ENCODE results near the gene PPIL1.
A peak's percentile ranks its signal among the peaks of the same experiment; 100 is the strongest.
"Not testable (repeated sequence)": the region's sequence is repeated elsewhere in the genome, so short reads cannot be mapped to it uniquely, and the experiment has no call there.

The PPIL1 gene

DNA sequence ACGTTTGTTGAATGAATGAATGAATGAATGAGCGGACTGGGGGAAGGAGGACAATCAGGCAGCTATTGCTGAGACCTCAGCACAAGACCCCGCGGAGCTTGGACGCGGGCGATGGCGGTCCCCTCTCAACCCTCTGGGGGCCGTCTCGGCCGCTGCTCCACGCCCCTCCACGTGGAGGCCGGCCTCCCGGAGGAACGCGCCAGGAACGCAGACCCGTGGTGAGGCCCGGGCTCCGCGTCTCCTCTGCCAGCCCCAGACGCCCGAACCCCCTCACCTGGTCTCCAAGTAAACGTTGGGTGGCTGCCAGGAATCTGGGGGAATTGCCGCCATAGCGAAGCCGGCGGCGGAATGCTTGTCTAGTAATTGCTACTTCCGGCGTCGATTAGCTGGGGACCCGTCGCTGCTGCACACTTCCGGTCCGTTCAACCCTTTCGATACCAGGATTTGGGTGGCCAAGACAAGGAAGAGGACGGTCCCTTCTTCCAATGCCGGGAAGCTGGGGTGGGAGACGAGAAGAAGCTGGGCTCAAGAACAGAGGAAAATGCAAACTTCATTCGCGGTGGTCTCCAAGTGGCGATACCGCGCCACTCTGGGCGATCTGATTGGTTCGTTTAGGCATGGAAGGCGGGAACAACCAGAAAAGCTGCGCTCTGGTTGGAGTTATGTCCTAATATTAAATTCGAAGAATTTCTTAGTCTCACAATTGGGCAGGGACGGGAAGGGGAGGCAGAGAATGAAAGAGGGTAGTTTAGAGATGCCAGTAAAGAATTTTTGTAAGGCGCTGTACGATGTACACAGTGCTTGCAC, at the start of gene PPIL1:
Gene PPIL1 (minus strand): TSS at position 361 of the 807 bp plus-strand sequence. CDS start 31 bp downstream, at position 330.
- peak; percentile 65 for DNase-seq

DNA sequence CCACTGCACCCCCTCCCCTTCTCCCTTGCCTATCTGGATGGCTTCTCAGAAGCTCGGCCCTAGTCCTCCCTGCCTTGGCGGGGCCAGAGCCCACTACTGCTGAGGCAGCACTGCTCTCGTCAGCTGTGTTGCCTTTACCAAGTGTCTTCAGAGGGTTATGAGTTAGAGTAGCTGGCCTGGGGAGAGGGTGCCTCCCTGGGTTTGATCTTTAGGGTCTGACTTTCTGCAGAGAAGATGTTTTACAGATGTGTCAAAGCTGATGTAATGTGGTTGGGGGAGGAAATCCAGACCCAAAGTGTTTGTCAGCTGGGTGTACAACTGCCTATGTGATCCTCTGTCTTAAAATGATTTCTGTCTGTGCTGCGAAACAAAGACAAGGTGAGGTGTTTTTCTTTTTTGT, 49.5 kb upstream of the PPIL1 start:
- no peak for DNase-seq

DNA sequence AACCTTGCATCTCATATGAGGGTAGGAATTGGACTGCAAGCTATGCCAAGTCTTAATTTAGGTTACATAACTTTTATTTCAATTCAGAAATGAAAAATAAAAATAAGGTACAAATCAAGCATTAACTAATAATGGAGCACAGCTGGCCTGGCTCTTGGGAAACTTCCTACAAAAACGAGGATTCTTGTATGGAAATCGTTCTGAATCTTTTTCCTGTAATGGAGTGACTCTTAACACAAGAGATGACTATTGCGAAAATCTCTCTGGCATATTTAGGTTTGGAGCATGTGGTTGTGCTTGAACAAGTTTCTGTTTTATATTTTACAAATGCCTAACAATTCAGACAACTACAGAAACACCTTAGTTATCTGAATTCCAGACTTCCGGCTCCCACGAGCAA, 45.9 kb upstream of the PPIL1 start:
- DNase-seq: no peak

DNA sequence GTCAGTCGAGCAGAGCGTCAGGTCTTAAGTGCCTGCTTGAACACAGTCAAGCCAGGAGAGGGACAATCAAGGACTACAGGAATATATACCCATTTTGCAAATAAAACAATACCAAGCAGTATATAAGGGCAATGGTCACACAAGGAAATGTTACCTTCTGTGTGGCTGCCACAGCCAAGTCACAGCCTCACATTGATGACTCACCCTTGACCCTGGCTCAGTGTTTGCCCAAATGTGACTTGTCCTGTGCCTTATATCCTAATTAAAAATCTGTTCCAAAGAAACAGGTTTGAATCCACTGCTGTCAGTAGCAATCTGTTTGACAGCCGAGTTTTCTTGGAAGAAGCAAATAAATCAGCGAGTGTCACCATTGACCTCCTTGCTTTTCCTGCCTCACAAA, 45.4 kb upstream of the PPIL1 start:
- no peak for DNase-seq

DNA sequence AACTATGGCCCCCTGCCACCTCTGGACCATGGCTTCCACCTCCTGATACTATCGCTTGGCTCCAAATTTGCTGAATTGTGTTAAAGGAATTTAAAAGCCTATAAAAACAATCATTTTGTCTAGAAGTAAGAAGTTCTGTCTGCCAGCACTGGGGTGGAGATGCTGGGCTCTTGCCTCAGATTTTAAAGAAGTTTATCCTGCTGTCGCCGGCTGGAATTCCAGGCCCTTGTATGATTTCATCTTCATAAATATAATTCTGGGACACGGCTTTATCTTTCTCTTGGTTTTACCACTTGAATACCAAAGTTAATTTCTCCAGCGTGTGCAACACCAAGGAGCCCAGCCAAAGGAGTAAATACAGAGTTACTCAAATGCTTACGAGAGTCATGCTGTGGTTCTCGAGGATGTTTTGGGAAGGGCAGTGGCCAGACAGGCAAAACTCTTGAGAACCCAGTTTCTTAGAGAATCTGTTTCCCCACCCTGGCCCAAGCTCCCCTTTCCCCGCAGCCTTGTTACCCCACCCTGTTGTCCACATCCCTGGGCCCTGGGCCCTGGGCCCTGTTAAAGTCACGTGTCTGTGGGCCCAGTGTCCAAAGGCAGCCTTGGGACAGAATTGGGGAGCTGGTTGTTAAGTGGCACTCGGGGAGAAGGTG, 43.1 kb upstream of the PPIL1 start:
- DNase-seq: no peak

DNA sequence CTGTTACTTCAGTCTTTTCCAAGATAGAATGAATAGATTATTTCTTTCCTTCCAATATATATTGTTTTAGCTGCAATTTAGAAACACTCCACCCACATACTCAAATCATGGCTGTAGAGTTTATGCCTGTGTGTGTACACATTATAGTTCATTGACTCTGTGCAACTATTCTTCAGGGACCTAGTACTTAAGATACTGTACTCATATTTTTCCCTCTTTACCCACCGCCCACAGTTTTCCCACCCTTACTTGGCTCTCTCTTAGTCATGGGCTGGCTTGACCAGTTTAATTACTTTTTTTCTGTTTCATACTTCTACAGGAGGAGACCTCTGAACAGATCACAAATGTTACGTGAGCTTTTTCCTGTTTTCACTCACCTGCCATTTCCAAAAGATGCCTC, 41.5 kb upstream of the PPIL1 start:
- no peak for DNase-seq

DNA sequence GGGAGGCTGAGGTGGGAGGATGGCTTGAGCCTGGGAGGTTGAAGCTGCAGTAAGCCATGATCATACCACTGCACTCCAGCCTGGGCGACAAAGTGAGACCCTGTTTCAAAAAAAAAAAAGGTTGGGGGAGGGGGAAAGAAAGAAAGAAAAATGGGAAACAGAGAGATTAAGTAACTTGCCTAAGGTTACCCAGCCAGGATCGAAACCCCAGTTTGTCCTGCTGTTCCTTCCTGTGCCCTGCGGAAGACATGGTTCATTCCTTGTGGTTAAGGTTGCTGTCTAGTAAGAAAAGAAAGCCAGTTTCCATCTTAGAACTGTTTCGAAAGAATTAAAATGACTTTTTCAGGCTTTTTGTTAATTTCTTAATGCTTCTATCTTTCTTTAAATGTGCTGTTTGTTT, 41.0 kb upstream of the PPIL1 start:
- DNase-seq: no peak

DNA sequence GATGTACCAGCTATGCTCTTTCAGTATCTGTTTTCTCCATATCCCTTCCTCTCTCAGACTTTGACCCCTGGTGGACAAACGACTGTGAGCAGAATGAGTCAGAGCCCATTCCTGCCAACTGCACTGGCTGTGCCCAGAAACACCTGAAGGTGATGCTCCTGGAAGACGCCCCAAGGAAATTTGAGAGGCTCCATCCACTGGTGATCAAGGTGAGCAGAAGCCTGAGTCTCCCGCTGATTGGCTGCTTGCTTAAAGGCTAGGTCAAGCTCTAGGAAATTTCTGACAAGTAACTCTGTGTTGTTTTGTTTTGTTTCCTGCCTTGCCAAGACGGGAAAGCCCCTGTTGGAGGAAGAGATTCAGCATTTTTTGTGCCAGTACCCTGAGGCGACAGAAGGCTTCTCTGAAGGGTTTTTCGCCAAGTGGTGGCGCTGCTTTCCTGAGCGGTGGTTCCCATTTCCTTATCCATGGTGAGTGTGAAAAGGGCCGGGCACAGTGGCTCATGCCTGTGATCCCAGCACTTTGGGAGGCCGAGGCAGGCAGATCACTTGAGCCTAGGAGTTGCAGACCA, 39.7 kb upstream of the PPIL1 start:
- no peak for DNase-seq

DNA sequence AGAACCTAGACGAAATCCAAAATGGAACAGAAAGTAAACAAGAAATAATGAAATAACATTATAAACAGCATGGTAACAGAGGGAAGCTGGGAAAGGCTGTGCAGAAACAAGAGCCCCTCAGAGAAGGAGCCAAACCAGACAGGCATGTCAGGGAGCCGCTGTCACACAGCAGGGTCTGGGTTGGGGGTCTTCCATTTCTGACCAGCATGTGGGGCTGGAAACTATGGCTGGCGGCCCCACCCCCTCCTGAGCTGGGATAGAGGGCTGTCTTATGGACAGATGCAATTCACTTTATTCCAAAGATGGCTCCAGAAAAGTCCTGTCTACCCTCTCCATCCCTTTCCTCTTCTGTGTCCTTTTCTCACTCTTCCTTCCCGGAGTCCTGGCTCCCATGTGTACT, 38.5 kb upstream of the PPIL1 start:
- DNase-seq: no peak

DNA sequence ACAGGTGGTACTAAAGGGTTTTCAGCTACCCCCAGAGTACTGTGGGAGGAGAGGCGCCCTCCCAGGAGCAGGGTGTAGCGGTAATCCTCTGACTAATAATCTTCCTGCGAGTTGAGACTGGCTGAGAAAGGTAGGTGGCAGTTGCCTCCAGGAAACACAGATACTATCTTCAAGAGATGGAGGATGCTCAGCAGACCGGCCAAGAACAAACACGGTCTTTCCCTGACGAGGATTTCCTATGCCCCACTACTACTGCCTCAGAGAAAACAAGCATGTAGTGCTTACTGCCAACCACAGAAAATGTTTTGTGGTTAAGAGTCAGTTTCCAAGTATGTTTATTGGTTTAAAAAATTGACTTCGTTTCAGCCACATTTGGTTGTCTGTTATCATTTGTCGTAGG, 38.0 kb upstream of the PPIL1 start:
- DNase-seq: no peak

DNA sequence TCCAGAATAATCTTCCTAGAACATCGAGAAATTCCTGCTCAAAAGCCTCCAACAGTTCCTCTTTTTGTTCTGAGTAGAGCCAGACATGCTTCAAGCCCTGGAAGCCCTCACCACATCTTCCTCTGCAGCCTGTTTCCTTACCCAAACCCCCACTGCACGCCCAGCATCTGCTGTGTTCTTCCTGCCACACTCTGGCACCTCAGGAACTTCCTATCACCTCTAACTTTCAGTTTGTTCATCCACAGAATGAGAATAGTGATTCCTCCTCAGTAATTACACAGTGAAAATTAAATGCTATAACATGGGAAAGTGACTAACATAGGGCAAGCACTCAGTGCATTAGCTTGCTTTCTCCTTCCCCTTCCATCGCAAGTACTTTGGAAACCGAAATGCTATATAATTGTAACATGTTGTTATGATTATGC, 37.4 kb upstream of the PPIL1 start:
- DNase-seq: no peak

DNA sequence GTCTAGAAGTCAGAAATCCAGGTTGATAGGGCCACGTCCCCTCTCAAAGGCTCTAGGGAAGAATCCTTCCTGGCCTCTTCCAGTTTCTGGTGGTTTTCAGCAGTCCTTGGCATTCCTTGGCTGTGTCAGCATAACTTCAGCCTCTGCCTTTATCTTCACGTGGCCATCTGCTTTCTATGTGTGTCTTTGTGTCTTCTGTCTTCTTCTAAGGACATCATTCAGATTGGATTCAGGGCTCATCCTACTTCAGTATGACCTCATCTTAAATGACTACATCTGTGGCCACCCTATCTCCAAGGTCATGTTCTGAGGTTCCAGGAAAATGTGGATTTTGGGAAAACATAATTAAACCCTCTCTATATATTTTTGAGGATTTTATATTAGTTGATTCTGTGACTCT, 34.1 kb upstream of the PPIL1 start:
- no peak for DNase-seq

DNA sequence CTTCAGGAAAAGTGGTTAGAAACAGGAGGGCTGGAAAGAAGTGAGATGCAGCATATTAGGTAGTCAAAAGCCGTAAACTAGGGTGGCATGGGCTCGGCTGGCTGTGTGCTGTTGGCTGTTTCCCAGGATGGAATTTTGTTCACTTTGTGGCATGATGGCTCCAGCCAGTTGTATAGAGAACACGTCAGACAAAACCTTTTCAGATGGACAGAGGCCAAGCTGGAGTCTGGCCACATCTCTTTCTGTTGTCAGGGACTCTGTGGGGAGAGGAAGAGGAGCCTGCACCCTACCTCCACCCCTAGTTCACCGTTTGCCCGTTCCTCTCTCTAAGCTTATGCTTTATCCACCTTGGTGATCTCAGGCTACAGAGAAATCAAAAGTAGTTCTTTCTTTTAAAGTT, 33.2 kb upstream of the PPIL1 start:
- DNase-seq: no peak

DNA sequence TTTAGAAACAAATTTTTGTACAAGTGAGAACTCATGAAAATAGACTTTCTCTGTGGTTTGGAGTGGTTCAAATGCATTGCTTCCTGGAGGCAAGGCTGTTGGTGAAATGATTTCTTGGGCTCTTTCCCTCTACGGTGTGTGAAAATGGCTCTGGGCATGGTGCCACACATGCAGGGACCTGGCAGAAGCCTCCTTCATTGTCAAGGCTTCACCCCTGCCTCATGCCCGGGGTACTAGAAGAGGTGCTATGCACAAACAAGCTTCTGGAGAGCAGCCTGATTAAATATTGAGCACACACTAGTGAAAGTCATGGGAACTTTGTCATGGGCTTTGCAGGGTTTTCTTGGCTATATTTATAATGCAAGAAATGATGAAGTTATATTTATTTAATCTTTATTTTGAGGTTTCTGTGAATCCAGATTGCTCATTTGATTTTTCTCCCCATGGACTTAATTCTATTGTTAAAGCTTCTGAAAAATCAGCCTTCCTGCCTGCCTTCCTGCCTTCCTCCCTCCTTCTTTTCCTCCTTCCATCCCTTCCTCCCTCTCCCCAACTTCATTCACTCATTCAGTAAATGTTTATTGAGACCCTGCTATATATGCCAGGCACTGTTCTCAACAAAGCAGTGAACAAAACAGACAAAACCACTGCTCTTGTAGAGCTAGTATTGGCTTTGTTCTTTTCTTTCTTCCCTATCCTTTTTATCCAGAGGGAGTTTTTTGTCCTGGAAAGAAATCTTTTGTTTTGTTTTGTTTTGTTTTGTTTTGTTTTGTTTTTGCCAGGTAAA, 32.1 kb upstream of the PPIL1 start:
- no peak for DNase-seq

DNA sequence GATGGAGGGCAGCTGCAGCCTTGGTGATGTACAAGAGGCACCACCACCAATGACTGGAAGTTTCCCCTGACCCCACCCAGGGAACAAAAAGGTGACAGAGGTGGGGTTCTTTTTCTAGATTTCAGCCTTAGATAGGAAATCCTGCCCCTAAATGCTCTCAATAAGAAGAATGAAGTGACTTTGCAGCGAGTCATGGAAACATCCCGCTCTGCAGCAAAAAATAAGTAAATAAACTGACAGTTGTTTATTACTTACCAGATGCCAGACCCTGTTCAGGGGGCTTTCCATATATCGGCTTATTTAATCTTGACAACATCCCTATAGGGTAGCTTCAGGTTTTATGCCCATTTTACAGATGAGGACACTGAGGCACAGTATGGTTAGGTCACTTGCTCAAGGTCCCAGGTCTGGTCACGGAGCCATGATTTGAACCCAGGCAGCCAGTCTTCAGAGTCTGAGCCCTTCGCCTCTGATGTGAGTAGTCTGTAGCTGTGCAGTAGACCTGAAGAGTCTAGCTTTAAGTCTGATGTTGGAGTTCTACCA, 30.3 kb upstream of the PPIL1 start:
- no peak for DNase-seq

DNA sequence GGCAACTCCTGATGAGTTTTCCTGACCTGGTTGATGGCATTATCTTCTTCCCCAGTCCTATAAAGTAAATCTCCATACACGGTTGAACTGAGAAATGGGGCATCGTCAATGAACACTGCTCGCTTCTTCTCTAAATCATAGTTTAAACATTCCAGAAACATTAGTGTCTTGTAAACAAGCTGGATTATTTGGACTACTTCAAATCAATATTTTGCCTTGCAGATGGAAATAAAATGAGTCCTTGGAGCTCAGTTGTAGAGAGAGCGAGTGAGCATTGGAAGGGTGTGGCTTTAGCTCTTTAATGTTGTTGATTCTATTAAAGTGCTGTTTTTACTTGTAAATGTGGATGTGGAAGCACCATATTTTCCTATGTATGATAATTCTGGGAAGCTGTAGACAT, 29.5 kb upstream of the PPIL1 start:
- no peak for DNase-seq

DNA sequence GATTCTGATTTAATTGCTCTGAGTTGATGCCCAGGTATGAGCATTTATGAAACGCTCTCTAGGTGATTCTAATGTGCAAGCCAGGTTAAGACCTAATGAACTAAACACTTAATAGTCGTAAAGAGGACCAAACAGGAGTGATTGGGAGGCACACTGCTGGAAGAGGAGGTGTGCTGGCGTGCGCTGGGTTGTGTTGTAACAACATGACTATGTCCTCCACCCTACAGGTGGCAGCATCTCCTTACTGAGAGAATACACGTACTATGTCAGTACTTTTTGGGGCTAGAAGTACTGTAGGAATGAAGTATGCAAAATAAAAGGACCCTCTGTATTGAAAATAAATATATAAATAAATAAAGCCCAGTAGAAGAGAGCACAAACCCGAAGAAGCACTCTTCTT, 23.0 kb upstream of the PPIL1 start:
- DNase-seq: no peak

DNA sequence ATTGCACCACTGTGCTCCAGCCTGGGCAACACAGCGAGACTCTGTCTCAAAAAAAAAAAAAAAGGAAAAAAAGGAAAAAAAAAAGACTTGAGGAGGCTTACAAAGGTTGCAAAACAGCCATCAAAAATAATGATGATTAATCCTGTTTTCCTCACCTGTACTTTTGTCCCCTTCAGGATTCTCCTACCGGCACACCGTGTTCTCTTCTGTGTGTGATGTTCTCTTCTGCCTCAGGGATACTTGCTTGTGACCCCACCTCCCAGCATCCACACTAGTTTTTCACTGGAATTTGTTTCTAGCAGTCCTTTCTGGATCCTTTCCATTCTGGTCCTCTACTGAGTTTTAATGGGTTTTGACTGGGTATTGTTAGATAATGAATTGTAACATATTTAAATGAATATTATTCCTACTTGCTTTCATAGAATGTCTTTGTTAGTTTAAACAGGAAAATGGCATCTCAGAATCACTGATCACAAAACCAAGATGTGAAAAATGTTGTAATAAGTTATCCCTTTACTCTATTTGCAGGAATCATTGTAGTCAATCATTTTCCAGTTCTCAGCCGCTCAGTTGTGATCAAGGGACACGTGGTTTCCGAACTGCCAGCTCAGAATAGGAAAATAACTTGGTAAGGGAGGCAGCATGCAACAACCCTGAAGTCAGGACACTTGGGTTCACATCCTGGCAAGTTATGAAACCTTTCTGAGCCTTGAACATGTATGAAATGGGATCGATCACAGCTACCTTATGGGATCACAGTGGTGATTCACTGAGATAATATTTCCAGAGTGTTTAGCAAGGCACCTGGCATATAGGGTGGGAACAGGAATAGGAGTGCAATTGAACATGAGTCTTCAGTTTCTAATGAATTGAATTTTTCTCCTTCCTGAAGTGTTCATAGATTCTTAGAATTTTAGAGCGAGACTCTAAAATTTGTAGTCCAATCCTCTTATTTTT, 19.7 kb upstream of the PPIL1 start:
- DNase-seq: no peak

DNA sequence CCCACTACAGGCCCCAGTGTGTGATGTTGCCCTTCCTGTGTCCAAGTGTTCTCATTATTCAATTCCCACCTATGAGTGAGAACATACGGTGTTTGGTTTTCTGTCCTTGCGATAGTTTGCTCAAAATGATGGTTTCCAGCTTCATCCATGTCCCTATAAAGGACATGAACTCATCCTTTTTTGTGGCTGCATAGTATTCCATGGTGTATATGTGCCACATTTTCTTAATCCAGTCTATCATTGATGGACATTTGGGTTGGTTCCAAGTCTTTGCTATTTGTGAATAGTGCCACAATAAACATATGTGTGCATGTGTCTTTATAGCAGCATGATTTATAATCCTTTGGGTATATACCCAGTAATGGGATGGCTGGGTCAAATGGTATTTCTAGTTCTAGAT, 16.6 kb upstream of the PPIL1 start:
- not testable (repeated sequence) for DNase-seq

DNA sequence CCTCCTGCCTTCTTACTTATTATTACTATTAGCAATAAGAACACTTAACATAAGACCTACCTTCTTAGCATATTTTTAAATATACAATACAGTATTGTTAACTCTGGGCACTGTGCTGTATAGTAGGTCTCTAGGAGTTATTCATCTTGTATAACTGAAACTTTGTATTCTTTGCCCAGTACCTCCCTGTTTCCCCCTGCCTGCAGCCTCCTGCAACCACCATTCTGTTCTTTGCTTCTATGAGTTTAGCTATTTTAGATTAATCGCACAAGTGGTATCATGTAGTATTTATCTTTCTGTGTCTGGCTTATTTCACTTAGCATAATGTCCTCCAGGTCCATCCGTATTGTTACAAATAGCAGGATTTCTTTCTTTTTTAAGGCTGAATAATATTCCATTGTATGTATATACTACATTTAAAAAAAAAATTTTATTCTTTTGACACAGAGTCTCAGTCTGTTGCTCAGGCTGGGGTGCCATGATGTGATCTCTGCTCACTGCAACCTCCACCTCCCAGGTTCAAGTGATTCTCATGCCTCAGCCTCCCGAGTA, 15.6 kb upstream of the PPIL1 start:
- no peak for DNase-seq

DNA sequence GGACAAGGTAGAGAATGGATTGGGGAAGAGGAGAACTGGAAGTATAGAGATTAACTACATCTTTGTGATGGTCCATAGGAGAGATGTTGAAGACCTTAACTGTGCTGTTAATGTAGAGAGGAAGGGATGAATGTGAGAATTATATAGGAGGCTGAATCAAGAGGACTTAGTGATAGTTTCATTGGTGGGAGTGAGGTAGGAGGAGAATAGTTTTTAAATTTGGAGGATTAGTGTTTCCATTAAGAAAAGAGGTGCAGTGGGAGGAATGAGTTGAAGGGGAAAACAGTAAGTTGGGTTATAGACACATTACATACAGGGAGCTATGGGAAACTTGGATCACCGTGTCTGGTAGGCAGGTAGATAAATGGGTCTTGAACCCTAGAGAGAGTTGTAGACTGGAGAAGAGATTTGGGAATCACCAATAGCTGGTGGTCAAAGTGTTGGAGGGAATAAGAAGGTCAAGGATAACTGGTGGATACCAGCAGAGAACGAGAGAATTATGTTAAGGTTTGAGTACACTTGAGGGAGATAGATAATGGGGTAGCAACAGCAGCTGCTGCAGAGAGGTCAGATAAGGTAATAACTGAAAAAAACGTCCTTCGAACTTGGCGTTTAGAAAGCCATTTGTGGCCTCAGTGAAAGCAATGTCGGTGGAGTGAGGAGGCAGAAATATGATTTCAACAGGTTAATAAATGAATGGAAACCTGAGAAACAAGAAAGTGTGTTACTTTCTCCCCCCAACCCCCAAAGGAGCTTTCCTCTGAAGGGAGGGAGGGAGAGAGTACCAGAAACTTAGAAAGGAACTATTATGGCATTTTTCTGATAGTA, 14.3 kb upstream of the PPIL1 start:
- DNase-seq: no peak

All from GOT3 (cell line).